GM11168 (cell line): ENCODE data around the gene JAML.

Experiments used
- in situ Hi-C: fragments of 300-500 bp; cut with MboI; formaldehyde crosslinking; loops from one replicate; pipeline ENCODE4 v1.12.0; 2022; ENCODE audit warnings: low sequenced_read_pairs; ENCODE audit not compliant: unreplicated experiment

The JAML gene

DNA sequence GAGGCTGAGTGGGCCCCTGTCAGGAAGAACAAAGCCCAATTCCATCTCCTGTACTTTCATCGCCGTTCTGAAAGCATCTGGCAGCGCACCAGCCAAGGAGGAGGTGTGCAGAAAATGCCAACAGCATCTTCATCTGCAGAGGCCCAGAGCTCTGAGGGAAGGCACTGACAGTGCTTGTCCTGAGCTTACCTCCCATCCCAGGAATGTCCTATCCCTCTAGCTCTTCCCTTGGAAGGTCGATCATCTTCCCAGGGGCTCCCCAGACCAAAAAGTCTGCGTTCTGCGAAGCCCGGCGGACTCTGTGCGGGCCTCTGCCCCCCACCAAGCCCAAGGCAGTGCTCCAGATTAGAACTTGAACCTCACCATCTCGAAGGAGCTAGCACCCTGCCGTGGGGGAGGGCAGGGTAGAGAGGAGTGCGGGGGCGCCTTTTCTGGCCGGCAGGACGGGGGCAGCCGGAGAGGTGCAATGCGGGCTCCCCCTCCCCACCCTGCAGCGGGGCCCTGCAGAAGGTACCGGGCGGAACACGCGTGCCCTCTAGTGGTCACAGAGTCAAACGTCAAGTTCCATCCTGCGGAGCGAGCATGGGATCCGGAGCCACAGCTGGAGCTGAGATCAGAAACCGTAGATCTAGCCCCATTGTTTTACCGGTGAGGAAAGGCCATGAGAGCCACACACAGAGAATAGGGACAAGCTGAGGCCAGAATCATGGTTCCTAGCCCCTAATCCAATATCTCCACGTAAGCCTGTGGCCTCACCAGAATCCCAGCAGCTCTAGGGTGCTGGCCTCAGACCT is 53.3 kb downstream of the JAML start:
- in situ Hi-C loops = no loop called here

DNA sequence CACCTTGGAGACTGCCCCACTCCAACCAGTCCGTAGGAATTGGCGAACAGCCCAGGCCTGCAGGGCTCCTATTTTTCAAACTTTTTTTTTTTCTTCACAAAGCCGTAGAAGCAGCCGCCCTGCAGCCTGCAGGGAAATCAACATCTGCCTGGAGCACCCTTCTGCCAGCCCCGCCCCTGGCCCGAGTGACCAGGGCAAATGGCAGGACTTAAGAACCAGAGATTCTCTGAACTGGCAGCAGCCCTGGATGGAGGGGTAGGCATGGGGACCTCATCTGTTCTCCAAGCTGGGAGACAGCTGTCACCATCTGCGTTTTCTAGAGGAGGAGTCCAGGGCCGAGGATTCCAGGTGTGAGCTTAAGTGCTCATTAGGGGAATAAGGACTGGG is 53.9 kb downstream of the JAML start:
- in situ Hi-C loops = no loop called here

DNA sequence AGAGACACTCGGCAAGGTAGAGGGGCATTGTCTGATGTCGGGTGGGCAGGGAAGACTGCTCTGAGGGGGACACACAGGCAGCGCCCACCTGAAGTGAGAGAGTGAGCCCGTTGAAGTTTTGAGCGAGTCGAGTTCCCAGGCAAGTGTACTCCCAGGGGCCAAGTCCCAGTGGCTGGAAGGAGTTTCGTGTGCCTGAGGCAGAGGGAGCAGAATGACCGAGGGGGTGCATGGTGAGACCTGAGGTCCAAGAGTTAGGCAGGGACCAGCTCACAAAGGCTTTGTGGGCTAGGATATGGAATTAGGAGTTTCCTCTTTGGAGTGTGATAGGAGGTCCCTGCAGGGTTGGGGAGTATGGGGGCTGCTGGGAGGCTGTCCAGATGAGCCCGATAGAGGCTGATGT is 54.6 kb downstream of the JAML start:
- in situ Hi-C loops = no loop called here

DNA sequence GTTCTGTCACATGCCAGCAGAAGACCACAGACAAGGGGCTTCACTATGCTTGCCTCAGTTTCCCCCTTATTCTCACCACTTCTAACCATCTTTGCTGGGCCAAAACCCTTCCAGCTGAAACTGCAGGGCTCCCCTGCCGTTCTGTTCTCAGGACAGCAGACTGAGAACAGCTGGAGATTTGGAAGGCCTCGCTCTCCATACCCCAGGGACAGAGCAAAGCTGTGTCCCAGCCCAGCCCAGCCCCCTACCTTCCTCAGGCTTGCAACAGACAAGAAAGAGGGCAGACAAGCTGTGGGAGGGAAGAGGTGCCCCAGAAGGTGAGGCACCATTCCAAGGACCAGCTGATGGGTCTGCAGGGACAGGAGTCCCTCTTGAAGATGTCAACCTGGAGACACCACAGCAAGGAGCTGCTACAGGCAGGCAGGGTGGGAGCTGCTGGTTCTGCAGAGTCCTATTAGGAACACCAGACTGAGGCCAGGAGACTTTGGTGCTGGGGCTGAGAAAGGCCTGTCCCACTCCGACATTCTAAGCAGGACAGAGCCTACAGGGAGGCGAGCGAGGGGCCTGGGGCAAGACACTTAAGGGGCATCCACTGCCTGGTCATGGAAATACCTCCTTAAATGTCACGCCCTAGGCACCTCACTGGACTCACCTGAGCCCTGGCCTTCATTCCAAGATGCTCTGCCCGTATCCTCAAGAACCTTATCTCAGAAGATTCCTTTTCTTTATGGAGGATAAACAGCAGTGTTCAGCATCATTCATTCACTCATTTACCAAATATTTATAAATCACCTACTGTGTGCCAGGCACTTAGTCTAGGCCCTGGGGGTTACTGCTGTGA is 55.3 kb downstream of the JAML start:
- in situ Hi-C loops = no loop called here

DNA sequence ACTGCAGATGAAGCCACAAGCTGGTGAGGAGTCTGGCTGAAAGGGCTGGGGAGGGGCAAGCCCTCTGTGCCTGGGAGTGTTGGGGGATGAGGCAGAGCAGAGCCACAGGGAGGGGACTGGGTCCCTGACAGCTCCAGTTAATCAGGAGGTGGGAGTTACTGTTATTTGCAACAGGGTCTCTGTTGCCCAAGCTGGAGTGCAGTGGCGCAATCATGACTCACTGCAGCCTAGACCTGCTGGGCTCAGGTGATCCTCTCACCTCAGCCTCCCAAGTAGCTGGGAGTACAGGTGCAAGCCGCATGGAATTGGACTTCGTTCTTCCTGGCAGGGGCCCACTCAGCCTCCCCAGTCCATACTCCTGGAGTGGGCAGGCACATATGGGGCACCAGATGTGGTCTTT is 56.1 kb downstream of the JAML start:
- in situ Hi-C loops = no loop called here

DNA sequence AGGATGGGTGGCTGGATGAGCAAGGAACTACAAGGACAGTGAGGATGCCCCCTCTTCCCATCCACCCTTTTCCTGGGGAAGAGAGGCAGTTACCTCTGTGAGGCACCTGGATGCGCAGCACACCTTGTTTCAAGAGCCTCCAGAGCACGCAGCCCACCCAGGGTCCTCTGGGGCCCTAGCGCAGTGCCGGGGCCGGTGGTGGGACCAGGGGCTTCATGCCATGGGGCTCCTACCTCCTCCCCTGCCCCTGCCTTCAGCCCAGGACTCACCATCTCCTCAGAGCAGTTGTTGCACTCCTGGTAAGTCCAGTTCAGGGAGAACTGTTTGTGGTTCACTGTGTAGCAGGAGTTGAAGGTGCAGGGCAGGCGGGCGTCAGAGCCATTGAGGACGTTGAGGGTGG is 56.5 kb downstream of the JAML start:
- in situ Hi-C loops = no loop called here

DNA sequence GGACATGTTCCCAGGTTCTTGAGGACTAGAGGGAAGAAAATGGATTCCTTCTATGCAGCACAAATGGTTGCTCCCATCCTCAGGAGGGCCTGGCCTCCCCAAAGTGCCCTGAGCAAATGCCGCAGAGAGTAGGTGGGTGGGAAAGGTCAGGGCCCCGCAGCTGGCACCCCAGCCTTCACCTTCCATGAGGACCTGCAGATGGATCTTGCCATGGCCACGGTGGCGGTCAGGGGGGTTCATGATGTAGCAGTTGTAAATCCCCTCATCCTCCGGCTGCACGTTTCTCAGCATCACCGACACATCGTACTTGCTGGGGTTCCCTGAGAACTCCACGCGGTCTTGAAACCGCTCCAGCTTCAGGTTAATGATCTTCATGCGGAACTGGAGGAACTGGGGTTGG is 56.9 kb downstream of the JAML start:
- in situ Hi-C loops = no loop called here

DNA sequence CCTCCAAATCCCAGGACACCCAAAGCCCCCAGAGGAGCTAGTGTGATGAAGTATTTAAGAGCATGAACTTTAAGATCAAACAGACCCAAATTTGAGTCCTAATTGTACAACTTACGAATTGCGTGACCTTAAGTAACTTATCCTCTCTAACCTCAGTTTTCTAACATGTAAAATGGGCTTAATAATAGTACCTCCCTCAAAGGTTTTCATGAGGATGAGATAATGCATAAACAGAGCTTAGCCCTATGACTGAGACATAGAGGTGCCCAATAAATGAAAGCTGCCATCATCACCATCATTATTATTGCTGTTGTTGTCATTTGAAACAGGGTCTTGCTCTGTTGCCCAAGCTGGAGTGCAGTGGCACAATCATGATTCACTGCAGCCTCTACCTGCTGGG is 57.6 kb downstream of the JAML start:
- in situ Hi-C loops = no loop called here

DNA sequence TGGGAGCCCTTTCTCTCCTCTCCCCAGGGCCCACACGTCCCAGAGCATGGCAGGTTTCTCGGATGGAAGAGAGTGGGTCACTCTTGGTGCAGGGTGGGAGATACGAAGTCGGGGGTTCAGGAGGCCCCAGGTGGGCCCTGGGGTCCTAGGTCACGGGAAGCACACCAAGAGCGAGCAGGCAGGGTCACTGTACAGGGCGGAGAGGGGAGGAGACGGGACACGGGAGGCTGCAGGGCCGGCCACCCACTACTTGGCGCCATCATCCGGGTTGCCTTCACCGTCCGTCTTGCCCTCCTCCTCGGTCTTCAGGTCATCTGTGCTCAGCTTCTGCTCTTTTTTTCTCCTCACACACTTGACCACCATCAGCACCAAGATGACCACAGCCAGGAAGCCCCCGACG is 58.2 kb downstream of the JAML start:
- in situ Hi-C loops = no loop called here

DNA sequence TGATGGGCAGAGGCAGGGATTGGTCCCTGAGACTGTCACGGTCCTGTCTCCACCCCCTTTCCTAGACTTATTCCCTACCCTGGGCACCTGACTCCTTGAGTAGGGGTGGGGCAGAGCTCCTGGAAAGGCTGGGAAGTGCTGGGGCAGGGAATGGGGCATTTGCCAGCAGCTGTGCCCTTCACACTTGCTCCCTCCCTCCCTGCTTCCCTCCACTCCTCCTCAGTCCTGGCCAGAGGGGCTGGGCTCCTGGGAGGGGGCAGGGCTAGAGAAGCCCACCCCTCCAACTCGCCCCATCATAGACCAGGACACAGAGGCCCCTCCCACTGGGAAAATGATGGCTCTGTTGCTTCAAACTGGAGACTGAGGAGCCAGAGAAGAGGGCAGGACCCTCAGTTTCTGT is 59.9 kb downstream of the JAML start:
- in situ Hi-C loops = no loop called here

DNA sequence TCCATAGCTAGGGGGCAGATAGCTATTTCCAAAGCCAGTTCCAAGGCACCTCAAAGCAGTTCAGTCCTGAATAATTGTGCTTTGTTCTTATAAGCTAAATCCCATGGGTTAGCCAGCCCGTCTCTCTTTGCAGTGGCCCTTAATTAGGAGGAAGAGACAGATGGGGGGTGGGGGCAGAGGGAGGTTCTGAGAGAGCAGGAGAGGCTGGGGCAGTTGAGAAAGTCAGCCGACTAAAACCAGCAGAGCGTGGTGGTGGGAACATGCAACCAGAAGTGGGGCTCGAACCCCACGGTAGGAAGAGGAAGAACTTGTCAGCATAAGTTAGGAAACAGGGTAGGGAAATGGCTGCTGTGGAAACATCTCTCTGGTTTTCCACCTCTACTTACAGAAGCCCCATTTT is 61.3 kb downstream of the JAML start:
- in situ Hi-C loops = no loop called here

DNA sequence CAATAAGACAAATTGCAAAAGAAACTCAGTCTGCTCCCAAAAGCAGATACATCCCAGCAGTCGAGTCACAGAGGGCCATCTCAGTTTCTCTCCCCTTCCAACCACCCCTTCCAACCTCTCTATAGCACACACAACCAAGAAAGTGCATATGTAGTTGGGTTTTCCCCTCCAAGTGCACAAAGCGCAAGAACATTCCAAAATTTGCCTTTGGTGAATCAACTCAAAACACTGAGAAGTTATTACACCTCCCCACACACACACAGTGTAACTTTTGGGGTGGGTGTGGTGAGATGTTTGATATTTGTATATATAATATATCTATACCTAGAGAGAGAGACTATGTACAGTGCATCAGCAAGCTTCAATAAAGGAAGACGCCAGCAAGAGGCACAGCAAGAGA is 62.0 kb downstream of the JAML start:
- in situ Hi-C loops = no loop called here

DNA sequence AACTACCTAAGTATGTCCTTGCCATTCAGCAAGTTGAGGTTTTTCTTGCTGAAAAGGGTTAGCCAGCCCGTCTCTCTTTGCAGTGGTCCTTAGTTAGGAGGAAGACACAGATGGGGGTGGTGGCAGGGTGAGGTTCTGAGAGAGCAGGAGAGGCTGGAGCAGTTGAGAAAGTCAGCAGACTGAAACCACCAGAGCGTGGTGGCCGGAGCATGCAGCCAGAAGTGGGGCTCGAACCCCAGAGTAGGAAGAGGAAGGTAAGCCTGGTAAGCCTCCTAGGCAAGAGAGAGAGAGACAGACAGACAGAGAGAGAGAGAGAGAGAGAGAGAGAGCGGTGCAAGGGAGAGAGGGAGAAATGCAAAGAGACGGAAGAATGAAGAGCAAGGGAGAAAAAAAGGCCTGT is 63.0 kb downstream of the JAML start:
- in situ Hi-C loops = no loop called here

DNA sequence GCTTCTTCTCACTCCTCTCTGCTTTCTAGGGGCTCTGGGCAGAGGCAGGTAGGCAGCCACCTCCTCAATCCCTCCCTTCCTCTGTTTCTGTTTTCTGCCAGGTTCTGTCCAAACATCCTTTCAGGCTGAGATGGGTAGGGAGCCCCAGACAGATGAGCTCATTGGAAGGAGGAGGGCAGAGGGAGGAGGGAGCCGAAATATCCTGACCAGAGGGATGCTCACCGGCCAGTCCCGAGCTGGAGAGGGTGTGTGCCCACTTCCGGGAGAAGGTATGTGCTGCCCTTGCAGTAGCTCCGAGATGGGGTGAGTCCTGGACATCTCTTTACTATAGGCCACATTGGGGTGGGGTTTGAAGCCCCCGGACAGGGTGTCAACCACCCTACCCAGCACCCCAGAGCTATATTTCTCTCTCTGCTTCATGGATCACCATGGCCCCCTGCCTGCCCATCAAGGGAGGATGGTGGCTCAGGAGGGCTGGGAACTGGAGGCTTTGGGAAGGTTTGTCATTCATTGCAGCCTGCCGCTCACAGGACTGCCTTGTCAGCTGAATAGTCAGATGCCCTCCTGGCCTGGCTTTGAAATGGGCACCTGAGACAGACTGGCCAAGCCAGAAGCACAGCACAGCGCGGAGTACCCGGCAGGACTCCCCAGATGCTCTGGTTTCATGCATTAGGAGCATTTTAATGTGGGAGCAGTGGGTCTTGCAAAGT is 67.5 kb downstream of the JAML start:
- in situ Hi-C loops = no loop called here

DNA sequence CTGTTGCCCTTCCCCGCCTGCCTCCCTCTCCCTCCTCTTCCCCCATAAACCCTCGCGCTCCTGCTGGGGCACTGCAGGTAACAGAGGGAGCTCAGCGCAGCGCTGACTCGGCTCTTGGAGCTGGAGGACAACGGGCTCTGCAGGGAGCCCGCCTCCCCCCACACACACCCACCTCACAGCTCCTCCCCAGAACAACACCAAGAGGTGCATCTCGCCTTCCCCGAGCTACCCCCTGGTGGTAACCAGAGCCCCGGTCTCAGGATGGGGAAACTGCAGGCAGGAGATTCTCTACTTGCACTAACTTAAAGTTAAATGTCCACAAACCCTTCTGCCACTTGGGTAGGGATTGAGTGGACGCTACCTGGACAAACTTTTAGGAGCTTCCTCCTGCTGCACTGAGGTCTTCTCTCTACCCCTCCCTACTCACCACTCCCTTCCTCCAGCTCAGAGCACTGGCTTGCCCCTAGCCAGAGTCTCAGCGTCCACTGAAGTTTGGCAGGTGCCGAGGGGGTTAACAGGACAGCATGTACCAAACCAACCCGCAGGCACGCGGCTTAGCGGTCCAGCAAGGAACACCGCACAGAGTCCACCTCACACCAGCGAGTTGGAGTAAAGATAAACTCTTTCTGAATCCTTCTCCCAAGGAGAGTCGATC is 68.2 kb downstream of the JAML start:
- in situ Hi-C loops = no loop called here

DNA sequence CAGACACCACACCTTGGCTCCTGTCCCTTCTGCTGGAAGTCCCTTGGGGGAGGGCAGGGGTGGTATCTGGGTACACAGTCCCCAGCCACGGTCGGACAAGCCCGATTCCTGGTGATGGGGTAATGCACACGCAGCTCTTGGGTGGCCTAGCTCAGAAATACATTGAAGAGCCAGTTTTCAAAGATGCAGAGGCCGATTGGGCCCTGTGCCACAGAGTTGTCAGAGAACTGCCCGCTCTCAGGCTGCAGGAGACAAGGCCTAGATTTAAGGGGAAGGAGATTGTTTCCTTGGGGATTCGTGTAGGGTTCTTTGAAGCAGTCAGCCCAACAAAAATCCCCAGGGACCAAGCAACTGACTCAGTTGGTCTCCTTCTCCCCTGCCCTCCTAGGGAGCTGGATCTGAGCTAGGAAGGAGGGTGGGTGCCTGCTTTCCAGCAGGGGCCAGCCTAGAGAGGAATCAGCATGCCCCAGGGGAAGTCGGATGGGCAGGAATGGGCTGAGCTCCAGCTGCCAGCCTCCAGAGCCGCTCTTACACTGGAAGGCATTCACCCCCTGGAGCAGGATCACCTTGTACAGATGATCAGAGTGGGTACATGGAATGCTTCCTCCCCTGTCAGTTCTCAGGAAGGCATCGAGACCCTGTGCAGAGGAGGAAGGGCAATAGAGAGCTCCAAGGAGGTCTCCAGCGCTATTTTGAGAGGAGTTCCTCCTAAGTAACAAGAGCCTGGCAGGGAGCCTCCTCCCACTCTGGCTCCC is 68.9 kb downstream of the JAML start:
- in situ Hi-C loops = no loop called here

DNA sequence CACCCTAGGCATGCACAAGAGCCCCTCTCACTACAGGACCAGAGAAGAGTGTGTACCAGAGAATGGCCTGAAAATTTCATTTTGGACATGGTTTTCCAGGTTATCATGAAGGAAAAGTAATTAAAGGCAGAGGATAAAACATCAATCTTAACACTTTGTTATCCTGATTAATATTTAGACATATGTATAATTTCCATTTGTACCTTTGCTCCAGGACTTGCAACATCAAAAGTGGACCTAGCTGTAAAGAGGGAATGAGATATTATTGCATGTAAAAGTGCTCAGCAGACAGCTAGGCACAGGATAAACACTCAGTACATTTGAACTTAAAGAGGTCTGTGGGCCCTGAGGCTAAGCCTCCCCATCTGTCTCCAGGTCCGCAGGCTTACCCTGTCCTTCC is 70.2 kb downstream of the JAML start:
- in situ Hi-C loops = no loop called here

DNA sequence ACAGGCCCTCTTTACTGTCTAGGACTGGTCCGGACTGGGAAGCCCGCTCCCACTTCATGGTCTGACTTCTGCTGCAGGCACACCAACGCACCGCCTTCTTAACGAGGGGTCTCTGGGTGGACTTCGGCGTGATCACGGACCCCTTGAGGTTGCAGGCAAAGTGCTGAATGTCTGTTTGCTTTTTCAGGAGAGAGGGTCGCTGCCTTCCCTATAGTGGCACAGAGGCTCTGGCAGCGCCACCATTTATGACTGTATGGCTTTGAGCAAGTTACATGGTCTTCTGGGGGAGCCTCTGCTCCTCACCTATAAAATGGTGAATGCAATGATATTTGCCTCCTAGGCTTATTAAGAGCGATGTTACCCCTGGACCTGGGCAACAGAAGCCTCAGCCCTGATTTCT is 70.8 kb downstream of the JAML start:
- in situ Hi-C loops = no loop called here

DNA sequence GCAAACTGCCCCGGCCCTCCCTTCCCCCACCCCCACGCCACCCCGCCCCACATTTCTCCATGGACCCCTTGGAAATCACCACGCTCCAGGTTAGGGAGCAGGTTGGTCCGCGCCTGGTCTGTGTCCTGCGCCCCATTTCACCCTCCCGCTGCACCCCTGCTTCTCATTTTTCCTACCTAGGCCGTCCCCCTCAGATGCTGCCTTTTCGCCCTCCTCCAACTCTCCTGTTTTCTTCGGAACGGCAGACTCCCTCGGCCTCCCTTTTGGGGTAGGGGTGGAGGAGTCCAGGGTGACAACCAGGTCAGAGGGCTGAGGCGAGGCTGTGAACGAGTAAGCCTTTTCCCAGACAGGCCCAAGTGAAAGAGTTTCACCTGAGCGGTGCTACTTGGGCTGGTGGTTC is 71.3 kb downstream of the JAML start:
- in situ Hi-C loops = no loop called here
